Epithelial cell of prostate (primary cell): ENCODE measurements around the gene KCND3.

Experiments used
- DNase-seq: peaks from one replicate; pipeline ENCODE4 v3.0.0-alpha.2; 2011; ENCODE audit warnings: low read depth, low spot score
- H3K27ac ChIP-seq: fragments of 450-650 bp; 2 replicates; pipeline ENCODE4 v1.5.1; 2017; ENCODE audit warnings: mild to moderate bottlenecking

The KCND3 gene

GRCh38 chr1:111857194-111857651 is 132.2 kb downstream of the KCND3 start:
- DNase-seq = no peak
- H3K27ac ChIP-seq = no peak overlapping the region

GRCh38 chr1:111856411-111857185 is 132.9 kb downstream of the KCND3 start:
- H3K27ac ChIP-seq = no peak overlapping the region
- no peak for DNase-seq

GRCh38 chr1:111855260-111855659 is 134.2 kb downstream of the KCND3 start:
- no peak for DNase-seq
- H3K27ac ChIP-seq = no peak overlapping the region

- H3K27ac ChIP-seq = no peak overlapping the region
- no peak for DNase-seq
Measured at GRCh38 chr1:111852261-111852721, 137.2 kb downstream of the KCND3 start.

- DNase-seq = peak; percentile 41
- peak overlapping the region; percentile 16 for H3K27ac ChIP-seq
Measured at GRCh38 chr1:111851552-111851951, 137.9 kb downstream of the KCND3 start.

- no peak for DNase-seq
- H3K27ac ChIP-seq = no peak overlapping the region
Measured at GRCh38 chr1:111850109-111850508, 139.4 kb downstream of the KCND3 start.

- DNase-seq = no peak
- H3K27ac ChIP-seq = no peak overlapping the region
Measured at GRCh38 chr1:111848852-111849545, 140.5 kb downstream of the KCND3 start.

- no peak for DNase-seq
Measured at GRCh38 chr1:111847466-111847865, 142.0 kb downstream of the KCND3 start.

GRCh38 chr1:111846842-111847241 is 142.6 kb downstream of the KCND3 start:
- DNase-seq = no peak
- no peak overlapping the region for H3K27ac ChIP-seq

More at GRCh38 chr1:111847466-111847865, 142.0 kb downstream of the KCND3 start:
- H3K27ac ChIP-seq = no peak overlapping the region

- no peak overlapping the region for H3K27ac ChIP-seq
- DNase-seq = no peak
Measured at GRCh38 chr1:111843177-111843576, 146.3 kb downstream of the KCND3 start.

- no peak overlapping the region for H3K27ac ChIP-seq
- DNase-seq = no peak
Measured at GRCh38 chr1:111842411-111842810, 147.1 kb downstream of the KCND3 start.

- no peak overlapping the region for H3K27ac ChIP-seq
- DNase-seq = no peak
Measured at GRCh38 chr1:111841746-111842145, 147.7 kb downstream of the KCND3 start.

GRCh38 chr1:111841189-111841588 is 148.3 kb downstream of the KCND3 start:
- H3K27ac ChIP-seq = no peak overlapping the region
- DNase-seq = no peak

- no peak for DNase-seq
- H3K27ac ChIP-seq = no peak overlapping the region
Measured at GRCh38 chr1:111837393-111837792, 152.1 kb downstream of the KCND3 start.

- DNase-seq = no peak
- no peak overlapping the region for H3K27ac ChIP-seq
Measured at GRCh38 chr1:111836111-111836510, 153.4 kb downstream of the KCND3 start.

- DNase-seq = no peak
- no peak overlapping the region for H3K27ac ChIP-seq
Measured at GRCh38 chr1:111835514-111835913, 154.0 kb downstream of the KCND3 start.

GRCh38 chr1:111834956-111835355 is 154.5 kb downstream of the KCND3 start:
- no peak for DNase-seq
- no peak overlapping the region for H3K27ac ChIP-seq

- H3K27ac ChIP-seq = no peak overlapping the region
- DNase-seq = no peak
Measured at GRCh38 chr1:111833334-111833733, 156.1 kb downstream of the KCND3 start.

- DNase-seq = no peak
- H3K27ac ChIP-seq = no peak overlapping the region
Measured at GRCh38 chr1:111832521-111833155, 156.8 kb downstream of the KCND3 start.

- no peak overlapping the region for H3K27ac ChIP-seq
- no peak for DNase-seq
Measured at GRCh38 chr1:111831153-111831552, 158.3 kb downstream of the KCND3 start.

- no peak overlapping the region for H3K27ac ChIP-seq
- no peak for DNase-seq
Measured at GRCh38 chr1:111827946-111828345, 161.5 kb downstream of the KCND3 start.
